Midbrain (tissue), 1 donor: ENCODE results near the gene CERS5.
"Not testable (repeated sequence)": the region's sequence is repeated elsewhere in the genome, so short reads cannot be mapped to it uniquely, and the experiment has no call there.

Source experiments
- DNase-seq: peaks from one replicate; lab custom pipeline; 2025; lab: John Stamatoyannopoulos, UW

Gene CERS5

DNA sequence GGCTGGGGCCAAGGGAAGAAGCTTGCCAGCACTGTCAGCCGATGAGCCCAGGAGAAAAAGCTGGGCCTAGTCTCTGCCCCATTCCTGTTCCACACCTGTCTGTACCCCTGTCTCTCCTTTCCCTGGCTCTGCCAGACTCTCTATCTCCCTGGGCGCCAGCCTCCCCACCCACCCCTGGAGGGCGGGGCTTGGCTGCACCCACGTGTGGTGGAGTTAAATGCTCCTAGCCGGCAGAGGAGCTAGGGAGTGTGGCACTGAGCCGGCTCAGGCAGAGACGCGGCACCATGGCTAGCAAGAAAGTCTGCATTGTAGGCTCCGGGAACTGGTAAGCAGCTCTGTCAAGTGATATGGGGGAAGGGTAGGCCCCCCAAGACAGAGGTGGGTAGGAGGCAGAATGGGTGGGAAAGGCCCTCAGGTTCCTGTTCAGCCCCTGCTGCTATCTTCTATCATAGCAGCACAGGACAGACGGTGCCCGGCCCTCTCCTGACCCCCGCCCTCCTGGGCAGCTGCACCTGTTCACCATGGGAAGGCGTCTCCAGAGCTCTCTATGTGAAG, 63.3 kb downstream of the CERS5 start, which contains the start of gene GPD1:
Gene GPD1, plus strand, starts transcription at position 242 of the 555 bp plus-strand sequence. Its CDS starts 43 bp downstream, at position 285.
- peak; percentile 72 for DNase-seq

DNA sequence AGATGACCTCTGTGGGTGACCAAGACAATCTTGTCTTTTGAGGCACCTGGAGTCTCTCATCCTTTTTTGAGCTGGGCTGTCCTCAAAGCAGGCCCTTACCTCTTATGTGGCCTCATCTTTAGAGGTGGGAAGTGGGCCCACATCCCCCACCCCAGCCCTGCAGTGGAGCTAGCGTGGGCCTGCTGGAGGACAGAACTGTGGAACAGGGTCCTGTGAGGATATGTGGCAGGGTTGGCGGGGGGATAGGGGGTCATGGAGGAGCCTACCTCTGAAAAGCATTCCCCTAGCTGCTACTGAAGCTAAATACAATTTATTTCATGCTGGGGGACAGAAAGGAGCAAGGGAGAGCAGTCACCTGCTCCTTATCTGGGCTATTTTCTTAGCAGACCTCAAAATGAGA, 63.8 kb downstream of the CERS5 start:
- no peak for DNase-seq

DNA sequence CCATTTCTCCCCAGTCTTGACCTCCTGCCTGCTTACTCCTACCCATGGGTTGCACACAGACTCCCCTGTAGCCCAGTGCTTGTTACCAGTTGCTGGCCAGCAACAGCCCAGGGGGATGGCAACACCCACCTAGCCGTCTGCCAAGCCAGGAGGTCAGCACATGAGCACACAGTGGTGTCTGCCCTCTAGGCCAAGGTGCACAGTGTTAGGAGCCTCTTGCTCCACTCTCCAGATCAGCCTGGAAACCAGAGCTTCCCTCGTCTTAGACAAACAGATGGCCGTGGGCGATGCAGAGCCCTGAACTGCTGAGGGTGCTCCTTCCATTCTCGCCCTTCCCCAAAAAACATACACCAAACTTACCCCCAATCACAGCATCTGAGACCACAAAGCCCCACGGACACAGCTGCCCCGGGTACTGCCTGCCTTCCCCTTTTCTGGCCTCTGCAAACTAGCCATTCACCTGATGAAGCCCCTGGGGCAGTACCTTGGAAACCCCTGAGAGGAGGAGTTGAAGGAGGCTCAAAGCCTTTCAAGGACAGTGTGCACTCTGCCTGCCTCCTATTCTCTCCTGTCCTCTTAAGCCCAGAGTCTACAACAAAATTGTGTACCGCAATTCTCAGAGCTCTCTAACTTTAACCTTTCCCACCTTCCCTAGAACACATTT, 64.4 kb downstream of the CERS5 start:
- DNase-seq = no peak

DNA sequence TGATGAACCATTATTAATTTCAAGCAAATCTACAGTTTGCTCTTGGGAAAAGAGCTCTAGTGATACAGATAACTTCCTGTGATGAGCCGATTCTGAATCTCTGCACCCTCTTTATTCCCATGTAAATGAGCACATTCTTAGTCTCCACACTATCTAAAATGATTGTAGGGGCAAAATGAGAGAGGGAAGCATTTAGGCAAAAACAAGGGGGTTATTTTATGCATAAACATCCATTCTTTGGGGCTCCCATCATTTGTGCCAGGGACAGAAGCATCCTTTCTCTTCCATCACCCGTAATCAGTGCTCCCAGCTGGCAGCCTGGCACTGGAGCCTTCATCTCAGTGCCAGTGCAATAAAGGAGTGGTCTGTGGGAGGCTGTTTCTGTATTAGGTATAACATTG, 65.0 kb downstream of the CERS5 start:
- peak; percentile 52 for DNase-seq

DNA sequence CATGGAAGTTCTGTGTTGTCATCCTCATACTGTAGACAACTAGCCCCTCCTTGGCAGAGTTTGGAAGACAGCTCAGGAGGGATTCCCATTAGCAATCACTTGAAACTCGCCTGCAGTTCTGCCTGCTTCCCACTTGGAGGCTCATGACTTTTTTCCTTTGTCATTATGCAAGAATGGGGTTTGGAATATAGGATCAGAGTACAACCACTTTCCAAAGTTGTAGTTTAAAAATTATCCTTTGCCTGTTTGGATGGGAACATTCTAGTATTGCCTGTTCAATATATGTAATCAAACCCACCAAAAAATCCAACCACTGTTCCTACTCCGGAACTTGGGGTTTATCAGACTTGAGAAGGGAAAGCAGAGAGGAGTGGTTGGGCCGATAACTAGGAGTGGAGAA, 65.5 kb downstream of the CERS5 start:
- DNase-seq = peak; percentile 22

DNA sequence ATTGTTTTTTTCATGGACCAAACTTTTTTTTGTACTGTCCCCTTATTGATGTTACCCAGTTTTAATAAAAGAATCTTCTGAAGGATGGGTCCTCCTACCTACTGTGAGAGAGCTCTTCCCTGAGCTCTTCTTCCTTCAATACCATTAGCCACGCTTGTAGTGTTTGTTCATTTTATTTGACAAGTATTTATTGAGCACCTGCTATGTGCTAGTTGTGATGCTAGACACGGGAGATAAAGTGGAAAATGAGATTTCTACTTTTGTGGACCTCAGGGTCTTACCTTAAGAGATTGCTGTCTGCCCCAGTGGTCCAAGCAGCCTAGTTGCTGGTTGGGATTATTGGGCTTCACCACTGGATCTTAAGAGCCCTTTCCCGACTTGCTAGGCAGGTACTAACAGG, 66.6 kb downstream of the CERS5 start:
- DNase-seq = no peak

DNA sequence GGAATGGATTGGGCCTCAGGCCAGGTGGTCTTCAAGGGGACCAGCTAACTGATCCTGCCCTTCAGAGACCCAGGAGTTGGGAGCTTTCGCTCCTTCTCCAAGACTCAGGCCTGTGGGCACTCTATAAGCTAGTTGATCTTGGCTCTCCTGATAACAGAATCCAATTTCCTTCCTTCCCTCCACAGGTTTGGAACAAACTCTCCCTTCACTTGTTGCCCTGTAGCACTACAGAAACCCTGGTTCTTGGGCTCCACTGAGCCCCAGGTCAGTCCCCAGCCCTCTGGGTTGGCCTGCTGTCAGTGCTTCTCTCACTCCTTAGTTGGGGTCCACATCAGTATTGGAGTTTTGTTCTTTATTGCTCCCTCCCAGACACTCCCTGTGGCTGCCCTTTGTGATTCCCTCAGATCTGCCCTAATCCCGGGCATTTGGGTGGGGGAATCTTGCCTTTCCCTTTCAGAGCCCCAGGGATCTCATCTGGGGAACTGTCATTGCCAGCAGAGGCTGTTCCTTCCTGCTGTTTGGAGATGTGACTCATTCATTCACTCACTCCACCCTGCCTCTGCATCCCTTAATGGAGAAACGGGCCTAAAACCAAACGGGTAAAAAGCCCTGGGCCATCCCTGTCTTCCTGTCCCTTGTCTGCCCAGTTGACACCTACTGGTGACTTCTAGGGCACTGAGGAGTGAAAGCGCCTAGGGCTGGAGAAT, 67.7 kb downstream of the CERS5 start:
- no peak for DNase-seq

DNA sequence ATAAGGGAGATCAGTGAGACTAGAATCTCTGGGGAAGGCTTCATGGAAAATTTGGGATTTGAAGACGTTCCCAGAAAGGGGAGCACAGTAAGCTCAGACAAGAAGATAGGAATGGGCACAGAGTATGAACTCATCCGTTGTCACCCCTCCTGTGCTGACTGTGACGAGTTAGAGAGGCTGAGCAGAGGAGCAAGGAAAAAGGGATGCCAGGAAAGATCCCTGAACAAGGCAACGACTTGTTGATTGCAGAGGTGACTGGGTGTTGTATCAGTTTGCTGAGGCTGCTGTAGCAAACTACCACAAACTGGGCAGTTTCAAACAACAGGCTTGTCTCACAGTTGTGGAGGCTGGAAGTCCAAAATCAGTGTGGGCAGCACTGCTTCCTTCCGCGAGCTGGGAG, 69.2 kb downstream of the CERS5 start:
- no peak for DNase-seq

DNA sequence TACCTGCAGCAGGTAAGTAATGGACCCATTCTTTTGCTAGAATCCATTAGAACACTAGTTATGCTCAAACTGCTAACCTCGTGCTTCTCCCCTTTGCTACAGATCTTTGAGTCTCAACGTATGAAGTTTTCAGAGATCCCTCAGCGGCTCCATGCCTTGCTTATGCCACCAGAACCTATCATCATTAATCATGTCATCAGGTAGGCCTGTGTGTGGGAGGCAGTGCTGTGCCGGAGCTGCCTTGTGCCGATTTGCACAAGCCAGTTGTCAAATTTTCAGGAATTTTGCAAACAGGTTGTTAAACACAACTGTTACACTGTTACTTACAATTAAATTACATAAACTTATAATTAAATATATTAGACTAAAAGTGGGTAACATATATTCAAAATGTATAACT, 76.8 kb downstream of the CERS5 start:
- DNase-seq = no peak

DNA sequence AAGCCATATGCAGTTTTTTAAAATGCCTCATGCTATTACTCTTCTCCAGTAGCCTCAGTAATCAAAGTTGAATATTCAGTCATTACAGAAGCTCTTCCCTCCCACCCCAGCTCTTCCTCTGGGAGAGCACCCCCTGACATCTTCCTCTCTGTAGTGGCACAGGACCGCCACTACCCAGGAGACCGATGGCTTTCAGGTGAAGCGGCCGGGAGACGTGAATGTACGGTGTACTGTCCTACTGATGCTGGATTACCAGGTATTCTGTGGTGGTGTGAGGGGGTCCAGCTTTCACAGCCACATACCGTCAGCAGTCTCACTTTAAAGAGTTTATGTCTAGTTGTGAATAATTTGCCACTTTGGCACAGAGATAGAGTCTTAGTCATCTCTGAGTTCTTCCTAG, 77.4 kb downstream of the CERS5 start:
- no peak for DNase-seq

DNA sequence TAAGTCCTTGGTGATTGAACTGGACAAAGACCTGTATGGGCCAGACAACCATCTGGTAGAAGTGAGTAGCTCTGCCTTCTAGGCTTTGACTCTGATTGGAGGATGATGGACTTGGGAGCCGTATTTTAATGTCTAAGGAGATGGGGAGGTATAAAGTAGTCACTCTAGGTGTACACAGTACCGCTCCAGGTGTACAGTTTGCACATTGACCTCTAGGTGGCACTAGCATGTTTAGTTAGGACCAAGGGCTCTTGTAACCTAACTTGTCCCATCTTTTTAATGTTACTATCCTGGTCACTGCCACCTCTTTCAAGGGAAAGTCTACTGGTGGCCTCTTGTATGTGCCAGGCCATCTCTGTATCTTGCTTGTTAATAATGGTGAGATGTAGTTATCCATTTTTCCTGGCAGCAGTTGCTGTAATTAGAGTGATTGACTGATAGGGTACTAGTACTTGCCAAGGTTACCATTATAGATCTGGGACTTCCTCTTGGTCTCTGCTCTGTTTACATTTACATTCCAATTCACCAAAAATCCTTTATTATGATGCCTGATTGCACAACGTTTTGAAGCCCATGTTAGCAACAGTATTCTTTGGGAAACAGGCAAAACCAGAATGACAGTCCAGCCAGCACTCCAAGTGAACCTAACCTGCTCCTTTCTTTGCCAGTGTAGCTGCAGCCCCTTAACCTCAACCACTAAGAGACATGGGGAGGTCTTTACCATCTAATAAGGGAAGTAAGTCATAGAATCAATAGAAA, 78.4 kb downstream of the CERS5 start:
- DNase-seq = peak; percentile 45

DNA sequence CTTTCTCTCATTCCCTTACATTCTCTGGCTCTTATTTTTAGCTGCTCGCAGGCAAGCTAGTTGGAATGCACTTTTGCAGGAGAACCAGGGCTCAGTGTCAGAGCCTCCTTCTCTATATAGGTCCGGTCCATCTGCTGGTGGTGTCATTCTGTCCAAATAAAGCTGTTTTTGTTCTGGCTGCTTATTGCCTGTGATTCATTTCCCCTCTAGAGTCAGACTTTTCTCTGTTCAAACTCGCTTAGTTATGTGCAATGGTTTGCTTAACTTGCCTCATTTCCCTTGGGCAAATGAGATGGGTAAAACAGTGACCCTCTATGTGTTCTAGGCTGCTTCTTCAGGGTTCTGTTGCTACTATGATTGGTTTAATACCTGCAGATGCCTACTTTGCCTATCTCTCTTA, 79.2 kb downstream of the CERS5 start:
- DNase-seq = no peak

DNA sequence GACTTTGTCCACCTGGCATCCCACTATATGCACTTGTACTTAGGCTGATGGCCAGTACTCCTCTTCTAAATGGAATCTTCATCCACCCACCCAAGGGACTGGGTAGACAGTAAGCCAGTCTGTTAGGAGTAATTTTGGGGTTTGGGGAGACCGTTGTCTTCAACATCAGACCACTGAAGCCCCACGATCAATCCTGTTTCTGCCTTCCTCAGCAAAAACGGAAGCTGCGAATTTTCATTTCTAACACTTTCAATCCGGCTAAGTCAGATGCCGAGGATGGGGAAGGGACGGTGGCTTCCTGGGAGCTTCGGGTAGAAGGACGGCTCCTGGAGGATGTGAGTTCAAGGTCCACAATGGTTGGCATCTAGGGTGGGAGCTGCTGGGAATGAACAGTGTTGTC, 80.0 kb downstream of the CERS5 start:
- DNase-seq = no peak

DNA sequence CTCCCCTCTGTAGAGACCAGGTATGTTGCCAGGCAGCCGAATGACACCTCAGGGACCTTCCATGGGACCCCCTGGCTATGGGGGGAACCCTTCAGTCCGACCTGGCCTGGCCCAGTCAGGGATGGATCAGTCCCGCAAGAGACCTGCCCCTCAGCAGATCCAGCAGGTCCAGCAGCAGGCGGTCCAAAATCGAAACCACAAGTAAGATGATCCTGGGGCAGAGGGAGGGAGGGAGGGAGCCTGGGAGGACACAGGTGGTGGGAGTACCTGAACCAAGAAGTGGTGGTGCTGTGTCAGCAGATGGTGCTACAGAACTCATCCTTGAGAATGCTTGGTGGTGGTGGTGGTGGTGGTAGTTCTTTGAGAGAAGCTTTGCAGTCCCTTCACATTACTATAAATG, 81.0 kb downstream of the CERS5 start:
- DNase-seq = no peak

DNA sequence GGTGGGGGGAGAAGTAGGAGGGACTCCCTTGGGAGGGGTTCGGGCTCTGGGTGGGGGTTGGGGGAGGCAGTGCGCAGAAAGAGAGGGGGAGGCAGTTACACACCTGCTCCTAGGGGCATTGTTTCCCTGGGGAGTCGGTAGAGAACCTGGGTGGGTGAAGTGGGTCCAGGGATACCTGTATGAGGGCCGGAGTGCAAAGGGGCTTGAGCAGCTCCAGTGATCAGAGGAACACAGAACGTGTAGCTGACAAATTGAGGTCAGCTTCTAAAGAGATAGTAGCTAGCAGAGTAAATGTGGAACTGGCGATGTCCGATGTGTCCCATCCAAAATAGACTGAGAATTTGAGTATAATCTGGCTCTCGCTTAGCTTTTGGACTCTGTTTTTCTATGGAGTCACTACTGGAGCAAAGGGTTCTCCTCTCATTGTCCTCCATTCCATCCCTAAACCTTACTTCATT, 81.5 kb downstream of the CERS5 start:
- no peak for DNase-seq

DNA sequence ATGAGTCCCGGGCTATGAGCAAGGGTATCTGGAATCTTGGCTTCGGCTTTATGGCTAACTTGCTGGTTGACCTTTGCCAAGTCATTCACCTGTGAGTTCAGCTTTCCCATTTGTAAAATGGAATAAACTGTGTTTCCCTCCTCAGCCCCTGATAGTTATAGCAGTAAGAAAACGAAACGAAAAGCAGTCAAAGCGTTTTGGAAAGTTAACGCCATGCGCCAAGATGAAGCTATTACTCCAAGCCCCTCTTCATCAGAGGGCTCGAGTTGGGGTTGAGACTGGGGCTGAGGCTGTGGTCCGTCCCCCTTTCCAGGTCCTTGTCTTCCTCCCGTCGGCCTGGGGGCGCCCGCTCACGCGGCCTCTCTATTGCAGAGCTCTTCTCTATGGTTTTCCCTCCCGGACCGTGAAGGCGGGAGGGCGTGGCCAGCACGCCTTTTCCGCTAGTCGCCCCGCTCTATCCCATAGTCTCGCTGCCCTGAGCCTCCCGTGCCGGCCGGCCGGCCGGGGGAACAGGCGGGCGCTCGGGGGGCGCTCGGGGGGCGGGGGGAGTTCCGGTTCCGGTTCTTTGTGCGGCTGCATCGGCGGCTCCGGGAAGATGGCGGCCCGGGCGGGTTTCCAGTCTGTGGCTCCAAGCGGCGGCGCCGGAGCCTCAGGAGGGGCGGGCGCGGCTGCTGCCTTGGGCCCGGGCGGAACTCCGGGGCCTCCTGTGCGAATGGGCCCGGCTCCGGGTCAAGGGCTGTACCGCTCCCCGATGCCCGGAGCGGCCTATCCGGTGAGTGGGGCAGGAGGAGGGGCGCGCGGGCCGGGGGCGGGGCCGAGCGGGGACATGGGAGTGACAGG, 82.2 kb downstream of the CERS5 start, which contains the start of gene SMARCD1:
Gene SMARCD1, plus strand, starts transcription at position 568 of the 840 bp plus-strand sequence. Its CDS starts 28 bp downstream, at position 596.
- DNase-seq = peak; percentile 95

DNA sequence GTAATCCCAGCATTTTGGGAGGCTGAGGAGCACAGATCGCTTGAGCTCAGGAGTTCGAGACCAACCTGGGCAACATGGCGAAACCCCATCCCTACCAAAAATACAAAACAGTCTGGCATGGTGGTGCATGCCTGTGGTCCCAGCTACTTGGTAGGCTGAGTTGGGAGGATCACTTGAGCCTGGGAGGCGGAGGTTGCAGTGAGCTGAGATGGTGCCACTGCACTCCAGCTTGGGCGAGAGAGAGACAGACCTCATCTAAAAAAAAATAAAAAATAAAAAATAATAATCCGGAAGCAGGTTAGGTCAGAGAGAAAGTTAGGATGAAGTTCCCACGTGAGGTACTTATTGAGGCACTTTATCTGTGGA, 82.8 kb downstream of the CERS5 start:
- DNase-seq = not testable (repeated sequence)

DNA sequence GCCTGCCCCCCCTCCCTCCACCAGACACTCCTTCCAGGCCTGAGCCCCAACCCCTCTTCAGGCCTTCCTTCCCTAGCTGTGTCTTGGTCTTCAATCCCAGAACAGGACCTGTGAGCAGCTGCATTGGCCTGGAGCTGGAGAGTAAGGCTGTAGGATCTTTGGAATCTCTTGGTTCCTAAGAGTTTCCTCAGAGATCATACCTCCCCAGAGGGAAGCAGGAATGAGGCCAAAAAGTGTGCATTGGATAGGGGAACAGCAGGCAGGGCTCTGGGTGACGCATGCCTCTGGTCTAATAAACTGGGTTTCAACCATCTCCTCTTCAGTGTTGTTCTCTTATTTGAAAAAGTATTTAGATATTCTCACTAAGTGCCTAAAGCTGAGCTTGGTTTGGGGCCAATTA, 83.9 kb downstream of the CERS5 start:
- DNase-seq = no peak

DNA sequence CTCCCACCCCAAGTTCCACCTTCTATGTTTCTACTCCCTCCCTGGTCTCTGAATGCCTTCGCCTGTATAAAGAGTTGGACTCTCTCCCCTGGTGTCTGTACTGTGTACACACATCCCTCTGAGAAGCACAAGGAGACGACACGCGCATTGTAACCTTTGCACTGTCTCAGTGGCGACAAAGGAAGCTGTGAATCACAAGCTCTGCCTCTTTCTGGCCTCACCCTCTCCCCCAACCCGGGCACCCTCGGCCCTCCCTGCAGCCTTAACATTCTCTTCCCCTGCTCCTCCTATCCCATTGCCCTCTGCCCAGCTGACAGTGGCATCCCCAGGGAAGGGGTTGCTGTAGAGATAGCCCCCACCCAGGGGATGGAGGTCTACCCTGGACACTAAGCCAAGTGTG, 84.5 kb downstream of the CERS5 start:
- no peak for DNase-seq

DNA sequence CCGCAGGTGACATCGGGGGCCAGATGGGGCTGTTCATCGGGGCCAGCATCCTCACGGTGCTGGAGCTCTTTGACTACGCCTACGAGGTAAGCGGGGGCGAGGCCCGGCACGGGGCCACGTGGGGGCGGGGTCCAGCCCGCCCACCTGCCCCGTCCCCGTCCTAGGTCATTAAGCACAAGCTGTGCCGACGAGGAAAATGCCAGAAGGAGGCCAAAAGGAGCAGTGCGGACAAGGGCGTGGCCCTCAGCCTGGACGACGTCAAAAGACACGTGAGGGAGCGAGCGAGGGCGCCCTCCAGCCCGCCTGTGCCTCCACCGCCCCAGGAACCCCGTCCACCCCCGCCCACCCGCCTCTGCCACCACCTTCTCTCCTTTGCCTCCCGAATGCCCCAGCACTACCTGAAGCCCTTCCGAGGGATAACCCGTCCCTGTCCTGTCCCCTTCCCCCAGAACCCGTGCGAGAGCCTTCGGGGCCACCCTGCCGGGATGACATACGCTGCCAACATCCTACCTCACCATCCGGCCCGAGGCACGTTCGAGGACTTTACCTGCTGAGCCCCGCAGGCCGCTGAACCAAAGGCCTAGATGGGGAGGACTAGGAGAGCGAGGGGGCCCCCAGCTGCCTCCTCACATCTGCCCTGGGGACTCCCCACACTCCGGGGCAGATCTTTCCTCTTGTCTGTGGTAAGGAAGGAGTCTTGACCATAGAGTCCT, 85.9 kb downstream of the CERS5 start:
- no peak for DNase-seq

DNA sequence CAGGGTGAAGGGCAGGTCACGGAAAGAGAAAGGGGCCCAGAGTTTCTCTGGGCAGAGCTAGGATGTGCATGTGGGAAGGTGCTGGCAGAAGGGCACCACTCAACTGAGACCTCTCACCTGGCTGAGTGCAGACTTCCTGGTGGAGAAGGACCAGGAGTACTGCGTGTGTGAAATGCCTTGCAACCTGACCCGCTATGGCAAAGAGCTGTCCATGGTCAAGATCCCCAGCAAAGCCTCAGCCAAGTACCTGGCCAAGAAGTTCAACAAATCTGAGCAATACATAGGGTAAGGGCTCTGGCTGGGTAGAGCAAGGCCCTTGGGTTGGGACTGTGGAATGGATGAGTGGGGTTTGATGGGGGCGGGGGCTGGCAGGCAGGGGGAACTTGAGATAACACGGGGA, 87.4 kb downstream of the CERS5 start:
- no peak for DNase-seq
